GM19452 (cell line): ENCODE results near the gene LPP.

Experiments used
- ATAC-seq: cut with Tn5 transposase; IDR thresholded peaks from one replicate; pipeline ENCODE4 v1.9.1; 2021; ENCODE audit not compliant: unreplicated experiment

The LPP gene

DNA sequence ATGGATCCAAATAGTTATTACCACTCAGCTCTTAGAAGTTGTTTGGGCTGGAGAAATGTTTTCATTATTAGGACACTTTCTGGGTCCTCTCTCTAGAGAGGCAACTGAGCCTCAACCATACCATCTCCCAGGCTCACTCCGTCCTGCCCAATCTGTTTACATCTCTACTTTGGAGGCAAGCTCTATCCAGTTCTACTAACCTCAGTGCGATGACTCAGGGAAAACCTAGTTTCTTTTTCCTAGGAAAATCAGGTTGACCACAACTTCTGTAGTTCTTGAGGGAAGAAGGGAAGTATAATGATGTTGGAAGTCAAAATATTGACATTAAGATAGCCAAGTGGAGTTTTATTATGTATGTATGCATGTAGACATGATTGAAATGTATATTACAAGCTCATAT lies 40.4 kb downstream of the LPP start:
- no peak for ATAC-seq

DNA sequence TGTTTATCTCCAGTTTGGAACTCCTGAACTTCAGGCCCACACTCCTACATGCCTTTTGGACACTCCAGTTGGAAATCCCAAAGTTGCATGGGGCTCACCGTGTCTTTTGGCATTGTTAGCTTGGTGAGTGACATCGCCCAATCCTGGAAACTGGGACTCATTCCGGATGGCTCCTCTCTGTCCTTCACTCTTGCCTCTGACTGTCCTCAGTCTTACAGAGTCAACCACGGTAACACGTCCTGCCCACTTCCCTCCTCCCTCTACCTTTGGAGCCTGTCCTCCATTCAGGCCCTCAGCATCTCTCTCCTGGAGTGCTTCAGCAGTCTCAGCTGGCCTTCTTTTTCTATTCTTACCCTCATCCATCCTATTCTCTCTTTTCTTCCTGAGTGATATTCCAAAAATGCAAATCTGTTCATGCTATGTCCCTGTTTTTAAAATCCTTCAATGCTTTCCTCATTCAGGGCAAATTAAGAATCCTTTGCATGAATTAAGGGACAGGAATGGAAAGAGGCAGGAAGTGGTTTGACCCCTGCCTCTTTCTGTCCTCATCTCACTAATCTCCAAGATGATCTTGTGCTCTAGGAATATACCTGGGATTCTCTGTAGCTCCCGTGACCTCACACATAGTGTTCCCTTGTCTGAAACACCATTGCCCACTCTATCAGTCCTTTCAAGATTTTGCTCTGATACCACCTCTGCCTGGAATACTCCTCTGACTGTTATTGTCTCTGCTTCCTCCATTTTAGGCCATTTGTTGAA lies 42.5 kb downstream of the LPP start:
- no peak for ATAC-seq

DNA sequence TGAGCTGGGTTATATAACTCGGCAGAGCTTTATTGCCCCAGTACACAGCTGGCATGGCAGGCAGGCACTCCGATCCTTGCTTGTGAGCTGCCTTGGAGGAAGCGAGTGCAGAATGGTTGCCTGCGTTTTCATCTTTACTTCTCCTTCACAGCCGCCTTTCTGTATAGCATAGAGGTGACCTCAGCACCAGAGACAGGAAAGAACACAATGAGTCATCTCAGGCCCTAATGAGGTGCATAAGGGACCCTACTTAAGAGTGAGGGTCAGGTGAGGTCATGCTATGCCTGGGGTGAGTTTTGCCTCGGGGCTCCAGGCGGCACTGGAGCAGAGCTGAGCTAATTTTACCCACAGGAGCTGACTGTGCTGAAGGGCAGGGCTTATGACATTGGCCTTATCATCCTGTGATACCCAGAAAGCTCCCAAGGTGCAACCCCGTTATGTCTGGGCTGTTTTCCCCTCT lies 43.5 kb downstream of the LPP start:
- ATAC-seq = no peak

DNA sequence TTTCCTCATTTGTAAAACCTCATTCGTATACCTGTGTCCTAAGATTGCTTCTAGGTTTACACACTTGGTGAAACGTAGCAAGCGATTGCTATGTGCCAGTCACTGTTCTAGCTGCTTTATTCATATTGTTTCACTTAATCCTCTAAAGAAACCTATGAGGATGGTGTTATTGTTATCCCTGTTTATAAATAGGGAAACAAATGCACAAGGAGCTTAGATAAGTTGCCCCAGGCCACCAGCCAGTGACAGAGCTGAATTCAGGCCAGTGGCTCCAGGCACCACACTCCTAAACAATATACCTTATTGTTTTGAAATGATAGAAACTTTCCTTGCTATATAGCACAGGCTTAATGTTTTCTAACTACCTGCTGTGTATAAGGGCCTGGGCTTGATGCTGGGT lies 44.0 kb downstream of the LPP start:
- no peak for ATAC-seq

DNA sequence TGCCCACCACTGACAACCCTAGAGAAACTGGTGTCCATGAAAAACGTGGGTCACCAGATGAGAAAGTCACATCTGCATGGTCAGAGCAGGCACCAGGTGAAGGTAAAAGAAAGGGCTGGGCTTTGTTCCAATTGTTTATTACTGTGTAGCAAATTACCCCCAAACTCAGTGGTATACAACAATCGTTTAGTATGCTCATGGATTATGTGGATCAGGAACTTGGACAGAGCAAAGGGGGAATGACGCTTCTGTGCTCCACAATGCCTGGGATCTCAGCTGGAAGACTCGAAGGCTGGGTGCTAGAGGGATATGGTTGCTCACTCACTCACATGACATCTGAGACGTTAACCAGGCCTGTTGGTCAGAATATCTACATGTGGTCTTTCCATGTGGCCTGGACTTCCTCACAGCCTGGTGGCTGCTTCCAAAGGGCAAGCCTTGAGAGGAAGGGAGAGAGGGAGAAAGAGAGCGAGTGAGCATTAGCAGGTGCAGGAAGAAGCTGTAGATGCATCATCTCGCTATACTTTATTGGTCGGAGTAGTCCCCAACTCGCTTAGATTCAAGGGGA lies 44.9 kb downstream of the LPP start:
- no peak for ATAC-seq

DNA sequence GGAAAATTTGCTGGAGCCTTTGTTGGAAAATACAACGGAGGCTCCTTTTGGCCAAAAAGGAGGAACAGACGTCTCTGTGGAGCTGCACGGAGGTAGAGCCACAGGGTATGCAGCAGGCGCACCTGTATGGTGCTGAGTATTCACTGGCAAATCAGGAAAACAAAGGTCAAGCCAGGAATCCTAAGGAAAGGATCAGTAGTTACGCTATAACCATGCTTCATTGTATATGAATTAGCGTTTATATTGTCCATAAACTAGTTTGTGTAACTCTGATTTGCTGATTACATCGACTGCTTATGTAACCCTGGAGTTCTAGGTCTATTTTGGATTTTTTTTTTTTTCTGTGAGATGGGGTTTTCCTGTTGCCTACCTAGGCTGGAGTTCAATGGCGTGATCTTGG lies 45.4 kb downstream of the LPP start:
- ATAC-seq = no peak

DNA sequence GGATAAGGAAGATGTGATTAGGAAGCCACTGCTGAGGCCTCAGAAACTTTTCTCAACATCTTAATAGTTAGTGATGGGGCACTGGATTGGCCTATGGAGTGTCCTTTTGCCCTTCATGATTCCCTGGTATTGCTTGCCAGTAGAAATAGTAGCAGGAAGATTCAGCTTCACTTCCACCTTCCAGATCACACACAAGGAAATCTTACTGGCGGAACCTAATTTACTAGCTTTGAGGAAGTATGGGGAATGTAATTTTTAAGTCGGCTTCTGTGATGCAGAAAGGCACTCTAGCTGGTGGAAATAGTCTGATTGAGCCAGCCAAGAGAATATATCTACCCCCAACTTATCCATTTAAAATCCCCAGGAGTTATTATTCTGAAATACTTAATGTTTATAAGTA lies 46.5 kb downstream of the LPP start:
- ATAC-seq = no peak

DNA sequence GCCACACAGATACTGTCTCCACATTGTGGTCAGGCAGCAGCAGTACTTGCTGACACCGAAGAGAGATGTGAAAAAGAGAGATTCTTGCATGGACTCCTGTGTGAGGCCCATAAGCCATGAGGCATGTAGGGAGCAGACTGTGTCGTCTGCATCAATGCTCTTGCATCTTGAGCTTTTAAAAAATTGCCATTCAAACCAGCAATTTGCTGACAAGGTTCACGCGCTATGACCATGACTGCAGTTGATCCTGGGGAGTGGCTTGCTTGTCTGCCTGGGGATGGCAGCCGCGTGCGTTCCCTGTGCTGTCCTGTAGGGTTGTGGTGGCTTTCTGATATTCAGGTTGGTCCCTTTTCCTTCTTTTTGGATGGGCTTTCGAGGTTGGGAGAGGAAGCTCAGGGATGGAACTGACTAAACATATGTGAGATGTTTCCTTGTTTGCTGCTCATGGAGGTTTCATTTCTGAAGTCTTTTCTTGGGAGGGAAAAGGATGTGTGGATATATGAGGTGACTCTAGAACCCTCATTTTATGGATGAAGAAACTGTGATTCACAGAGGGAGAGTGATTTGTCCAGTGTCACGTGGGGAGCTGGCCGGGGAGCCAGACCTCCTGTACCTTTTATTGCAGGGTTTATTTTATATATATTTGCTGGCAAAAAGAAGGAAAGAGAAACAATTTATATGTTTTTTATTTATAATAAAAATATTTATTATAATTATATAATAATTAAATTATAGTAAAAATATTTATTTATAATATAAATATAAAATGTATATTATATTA lies 48.6 kb downstream of the LPP start:
- ATAC-seq = no peak

DNA sequence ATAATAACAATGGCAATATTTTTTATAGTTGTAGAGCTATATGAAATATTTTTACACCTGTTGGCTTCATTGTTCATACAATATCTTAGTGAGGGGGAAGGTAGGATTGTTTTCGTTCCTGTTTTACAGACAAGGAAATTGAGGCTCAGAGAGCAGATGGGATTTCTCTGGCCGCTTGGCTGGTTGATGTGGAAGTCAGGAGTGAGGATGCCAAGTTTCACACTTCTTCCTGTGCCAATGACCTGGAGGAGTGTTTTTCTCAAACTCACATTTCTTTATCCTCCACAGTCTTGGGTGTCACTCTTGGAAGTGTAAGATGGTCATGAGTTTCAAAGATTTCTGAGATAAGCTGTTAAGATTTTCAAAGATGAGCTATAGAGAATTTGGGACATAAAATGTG lies 50.6 kb downstream of the LPP start:
- no peak for ATAC-seq

DNA sequence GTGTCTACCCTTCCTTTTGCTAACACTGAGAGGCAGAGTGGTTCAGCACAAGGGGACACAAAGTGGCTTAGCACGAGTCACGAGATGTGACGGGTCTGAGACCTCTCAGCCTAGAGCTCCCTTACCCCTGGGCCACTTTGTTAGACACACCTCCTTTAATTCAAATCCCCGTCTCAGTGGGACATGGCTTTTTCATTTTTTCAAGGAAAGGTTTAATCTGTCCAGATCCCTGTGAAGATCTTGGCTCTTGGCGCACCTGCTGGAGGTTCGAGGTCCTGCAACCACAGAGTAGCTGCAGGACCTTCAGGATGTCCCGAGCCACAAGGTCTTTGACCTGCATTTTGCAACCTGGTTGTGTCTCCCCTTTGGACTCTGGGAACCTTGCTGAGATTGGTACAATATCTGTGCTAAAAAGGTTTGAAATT lies 52.0 kb downstream of the LPP start:
- ATAC-seq = no peak

DNA sequence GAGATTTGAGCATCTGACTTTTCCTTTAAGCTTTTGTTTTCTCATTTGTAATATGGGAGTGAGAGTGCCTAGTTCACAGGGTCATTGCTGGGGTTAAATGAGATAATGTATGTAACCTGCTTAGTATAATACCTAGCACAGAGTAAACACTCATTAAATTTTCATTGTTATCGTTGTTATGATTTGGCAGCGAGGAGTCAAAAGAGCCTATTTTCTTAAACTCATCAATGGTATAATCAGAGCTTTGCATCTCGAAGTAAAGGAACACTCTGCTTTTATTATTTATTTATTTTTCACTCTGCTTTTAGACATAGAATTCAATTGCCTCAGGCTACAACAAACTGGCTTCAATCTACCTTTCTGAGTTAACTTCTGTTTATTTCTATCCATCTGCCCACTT lies 52.8 kb downstream of the LPP start:
- ATAC-seq = no peak

DNA sequence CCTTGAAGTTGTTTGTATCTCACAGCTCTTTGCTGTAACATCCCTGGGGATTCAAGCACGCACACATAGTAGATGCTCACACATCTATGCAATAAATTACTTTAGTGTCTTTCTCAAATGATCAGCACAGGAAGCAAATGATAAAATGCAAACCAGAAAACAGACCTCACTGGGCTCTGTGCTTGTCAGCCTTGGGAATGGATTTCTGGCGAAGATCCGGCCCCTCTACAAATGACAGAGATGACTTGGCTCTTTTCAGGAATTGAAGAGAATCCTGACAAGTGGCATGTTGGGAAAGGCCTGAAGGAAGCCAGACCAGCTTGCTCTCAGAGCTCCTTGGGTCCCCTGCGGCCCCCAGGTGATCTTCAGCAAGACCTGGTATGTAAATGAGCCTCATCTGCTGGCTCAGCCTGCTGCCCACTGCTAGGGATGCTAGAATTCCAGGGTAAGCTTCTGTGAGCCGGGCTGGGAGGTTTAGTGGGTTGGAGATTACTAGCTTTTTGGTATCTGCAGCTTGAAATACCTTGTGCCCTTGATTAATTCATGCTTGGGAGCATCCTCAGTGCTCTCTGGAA lies 54.1 kb downstream of the LPP start:
- no peak for ATAC-seq

DNA sequence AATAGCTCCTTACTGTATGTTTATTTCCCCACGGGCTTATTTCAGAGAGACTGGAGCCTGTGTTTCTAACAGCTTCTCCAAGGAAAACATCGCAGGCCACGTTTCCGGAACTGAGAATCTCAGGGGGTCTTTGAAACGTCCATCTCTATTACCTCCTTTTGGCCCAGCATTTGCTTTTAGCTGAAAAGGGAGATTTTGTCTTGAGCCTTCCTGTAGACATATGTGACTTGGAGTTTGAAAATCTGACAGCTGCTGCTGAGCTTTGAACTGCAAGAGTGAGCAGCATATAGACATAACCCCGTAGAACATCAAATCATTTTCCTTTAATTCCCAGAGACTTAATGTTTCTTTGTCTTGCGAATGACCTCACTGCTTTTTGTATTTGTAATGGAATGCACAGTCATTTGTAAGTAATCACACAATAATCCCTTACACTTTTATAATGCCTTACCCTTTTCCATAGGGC lies 54.6 kb downstream of the LPP start:
- ATAC-seq = no peak

DNA sequence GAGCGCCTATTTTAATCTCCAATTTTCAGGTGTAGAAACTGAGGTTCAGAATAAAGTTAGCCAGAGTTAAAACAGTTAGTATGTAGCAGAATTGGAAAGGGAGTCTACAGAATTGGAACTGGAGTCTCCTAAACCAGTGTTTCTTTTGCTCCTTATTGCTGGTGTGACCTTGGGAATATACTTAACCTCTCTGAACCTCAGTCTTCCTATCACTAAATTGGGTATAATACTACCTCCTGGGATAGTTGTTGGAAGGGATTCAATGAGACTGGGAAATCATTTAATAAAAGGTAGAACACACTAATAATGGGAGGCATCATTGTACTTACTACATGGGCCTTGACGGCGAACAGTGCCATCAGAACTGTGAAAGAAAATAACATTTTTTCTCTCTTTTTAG lies 55.1 kb downstream of the LPP start:
- no peak for ATAC-seq

DNA sequence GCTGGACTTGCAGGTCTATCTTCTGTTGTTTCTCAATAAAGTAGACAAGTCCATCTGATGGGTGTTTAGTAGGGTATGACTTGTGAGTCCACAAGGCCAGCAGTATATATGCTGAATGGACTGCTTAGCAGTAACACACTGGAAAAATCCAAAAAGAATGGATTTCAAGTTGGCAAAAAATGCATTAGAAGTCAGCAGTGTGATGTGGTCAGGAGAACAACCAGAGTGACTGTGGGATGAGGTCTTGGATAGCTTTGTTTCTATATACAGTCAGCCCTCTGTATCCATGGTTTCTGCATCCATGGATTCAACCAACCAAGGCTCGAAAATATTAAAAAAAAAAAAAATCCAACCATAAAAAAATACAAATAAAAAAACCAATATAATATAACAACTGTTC lies 55.8 kb downstream of the LPP start:
- ATAC-seq = no peak

DNA sequence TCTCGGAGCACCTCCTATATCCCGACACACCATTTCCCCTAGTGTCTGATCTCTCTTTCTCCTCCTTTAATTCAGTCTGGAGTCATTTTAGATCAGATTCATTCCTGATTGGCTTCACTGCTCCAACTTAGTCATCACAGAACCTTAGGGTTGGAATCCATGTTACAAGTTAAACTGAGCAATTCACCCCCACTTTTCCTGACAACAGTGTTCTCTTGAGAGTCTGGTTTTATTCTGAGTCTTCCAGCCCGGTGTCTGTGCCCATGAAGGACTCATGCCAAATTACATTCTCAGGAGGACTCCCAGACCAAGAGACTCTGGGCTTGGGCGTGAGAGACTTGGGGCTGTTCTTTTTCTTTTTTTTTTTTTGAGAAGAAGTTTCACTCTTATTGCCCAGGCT lies 57.5 kb downstream of the LPP start:
- no peak for ATAC-seq

DNA sequence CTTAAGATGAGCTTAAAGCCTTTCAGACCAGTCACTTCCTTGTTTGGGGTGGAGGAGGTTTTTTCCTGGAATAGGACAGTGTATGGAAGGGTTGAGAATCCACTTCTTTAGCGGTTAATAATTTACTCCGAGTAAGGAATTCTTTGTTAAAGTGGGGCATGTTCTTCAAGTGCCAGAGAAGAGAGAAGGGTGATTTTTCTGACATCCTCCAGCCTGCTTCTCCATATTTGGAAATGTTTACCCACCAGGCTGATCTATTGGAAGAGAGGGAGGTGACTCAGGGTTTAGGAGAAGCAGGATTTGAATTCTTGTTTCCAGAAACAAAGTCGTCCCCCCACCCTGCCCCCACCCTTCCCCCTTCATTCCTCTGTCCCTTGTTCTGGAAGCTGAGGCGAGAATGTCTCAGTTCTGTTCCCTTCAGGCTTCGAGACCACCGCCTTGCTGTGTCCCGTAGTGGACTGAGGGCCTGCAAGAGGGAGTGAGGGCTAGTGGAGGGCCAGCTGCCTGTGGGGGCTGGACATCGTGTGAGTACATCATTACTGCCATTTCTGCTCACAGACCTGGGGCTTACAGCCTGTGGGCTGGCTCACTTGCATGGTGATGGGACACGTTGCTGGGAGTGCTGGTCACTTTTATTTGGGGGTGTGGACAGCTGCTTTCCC lies 58.5 kb downstream of the LPP start:
- no peak for ATAC-seq

DNA sequence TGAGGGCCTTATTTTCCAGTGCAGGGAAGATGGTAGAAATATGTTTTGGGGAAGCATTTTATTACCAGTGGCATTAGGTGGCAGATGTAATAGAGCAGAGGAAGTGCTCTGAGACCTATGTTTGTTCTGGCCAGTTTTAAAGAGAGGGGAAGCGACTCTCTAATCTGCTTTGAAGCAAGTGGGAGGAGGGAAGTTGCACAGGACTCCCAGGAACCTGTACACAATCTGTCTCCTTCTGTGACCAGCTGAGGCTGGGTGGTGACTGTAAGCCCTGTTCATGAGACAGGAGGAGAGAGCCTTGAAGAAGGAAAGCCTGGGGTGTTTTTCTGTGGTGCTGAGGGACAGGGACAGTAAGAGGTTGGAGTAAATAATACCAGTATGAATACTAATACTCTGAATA lies 60.5 kb downstream of the LPP start:
- no peak for ATAC-seq

DNA sequence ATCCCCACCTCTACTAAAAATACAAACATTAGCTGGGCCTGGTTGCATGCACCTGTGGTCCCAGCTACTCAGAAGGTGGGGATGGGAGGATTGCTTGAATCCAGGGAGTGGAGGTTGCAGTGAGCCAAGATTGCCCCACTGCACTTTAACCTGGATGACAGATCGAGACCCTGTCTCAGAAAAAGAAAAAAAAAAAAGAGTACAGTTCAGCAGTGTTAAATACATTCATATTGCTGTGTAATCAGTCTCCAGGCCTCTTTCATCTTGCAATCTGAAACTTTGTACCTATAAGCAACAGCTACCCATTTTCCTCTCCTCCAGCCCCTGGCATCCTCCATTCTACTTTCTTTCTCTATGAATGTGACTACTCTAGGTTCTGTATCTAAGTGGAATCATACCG lies 61.2 kb downstream of the LPP start:
- ATAC-seq = no peak

DNA sequence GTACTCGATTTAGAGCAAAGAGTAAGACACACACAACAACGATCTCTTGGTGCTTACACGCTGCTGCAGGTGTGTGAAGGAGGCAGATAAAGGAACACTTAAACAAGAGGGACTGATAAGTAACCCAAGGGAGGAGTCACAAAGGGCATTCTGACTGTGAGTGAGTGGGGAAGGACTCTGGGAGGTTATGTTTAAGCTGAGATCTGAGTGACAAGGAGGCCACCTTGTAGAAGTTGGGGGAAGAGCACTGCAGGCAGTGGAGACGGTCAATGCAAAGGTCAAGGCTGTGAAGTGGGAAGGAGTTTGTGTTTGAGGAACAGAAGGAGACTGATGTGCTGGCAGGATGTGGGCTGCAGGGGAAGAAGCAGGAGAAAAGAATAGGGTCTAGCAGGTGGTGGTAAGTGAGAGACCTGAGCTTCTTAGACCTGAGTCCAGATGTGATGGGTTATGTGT lies 63.1 kb downstream of the LPP start:
- ATAC-seq = no peak

DNA sequence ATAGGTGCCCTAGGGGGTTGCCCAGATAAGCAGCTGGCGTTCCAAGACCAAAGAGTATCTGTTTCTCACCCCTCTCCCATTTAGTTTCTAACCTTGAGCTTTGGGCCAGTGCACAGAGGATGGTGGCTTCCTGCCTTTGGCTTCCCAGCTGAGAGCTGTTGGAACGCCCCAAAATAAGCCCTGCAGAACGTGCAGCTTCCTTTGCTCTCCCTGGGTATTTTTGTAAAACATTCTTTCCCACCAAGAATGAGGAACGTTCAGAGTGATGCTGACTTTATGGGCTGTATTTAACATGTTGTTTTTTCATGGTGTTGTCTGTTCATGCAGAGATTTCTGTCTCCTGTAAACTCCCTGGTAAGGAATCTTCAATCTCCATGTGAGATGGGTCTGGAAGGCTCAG lies 63.8 kb downstream of the LPP start:
- ATAC-seq = no peak
